MCF 10A (cell line): Measurements from ENCODE around the gene ALDH3B1. TPM values are rescaled to one million over a fixed set of nuclear protein-coding genes. Genes with fewer than 3 reads are reported as not detected.

ENCODE experiments used
- BruUV-seq: library from RNA; stranded (reverse); fragments of 400-500 nt; replicated peaks from 2 replicates; lab custom pipeline; 2021; lab: Mats Ljungman, UMichigan
- CTCF ChIA-PET: fragments of 300-600 bp; sonication (Branson Sonifier 250); formaldehyde crosslinking; extraction: SDS; loops from one replicate; lab custom pipeline; 2021; ENCODE audit warnings: antibody characterized with exemption, inconsistent platforms; lab: Yijun Ruan, JAX
- POLR2A ChIA-PET: fragments of 300-600, 350-650 bp; sonication (Branson Sonifier 250); formaldehyde crosslinking; extraction: SDS; loops from one replicate; lab custom pipeline; 2020; ENCODE audit warnings: antibody characterized with exemption, inconsistent platforms; lab: Yijun Ruan, JAX
- DNase-seq: peaks from one replicate; pipeline ENCODE4 v3.0.0-alpha.2; 2018; ENCODE audit not compliant: unreplicated experiment
- H3K27ac Mint-ChIP-seq: one replicate; pipeline ENCODE4 v1.8.0; 2022; ENCODE audit warnings: mild to moderate bottlenecking, low read depth, mixed read lengths; ENCODE audit not compliant: unreplicated experiment
- H3K27me3 Mint-ChIP-seq: one replicate; pipeline ENCODE4 v1.8.0; 2022; ENCODE audit warnings: mixed read lengths; ENCODE audit not compliant: insufficient read depth, unreplicated experiment
- H3K36me3 Mint-ChIP-seq: one replicate; pipeline ENCODE4 v1.8.0; 2022; ENCODE audit warnings: mild to moderate bottlenecking, moderate library complexity, mixed read lengths; ENCODE audit not compliant: insufficient read depth, unreplicated experiment
- H3K4me1 Mint-ChIP-seq: one replicate; pipeline ENCODE4 v1.8.0; 2022; ENCODE audit warnings: mixed read lengths; ENCODE audit not compliant: insufficient read depth, unreplicated experiment
- H3K4me3 Mint-ChIP-seq: one replicate; pipeline ENCODE4 v1.8.0; 2022; ENCODE audit warnings: mild to moderate bottlenecking, moderate library complexity, mixed read lengths; ENCODE audit not compliant: unreplicated experiment
- H3K9me3 Mint-ChIP-seq: one replicate; pipeline ENCODE4 v1.8.0; 2022; ENCODE audit warnings: mixed read lengths; ENCODE audit not compliant: unreplicated experiment
- intact Hi-C: fragments of 100-400 bp; cut with micrococcal nuclease; formaldehyde crosslinking; loops from 2 replicates; pipeline ENCODE4 v1.14.1; 2022
- total RNA-seq: library from RNA; stranded (reverse); gene quantifications from 2 replicates; pipeline ENCODE4 v1.2.3, GENCODE V29; 2022
- TF ChIP-seq, protein P1 (sequence below): fragments of 200-600 bp; IDR thresholded peaks from one replicate; pipeline ENCODE4 v1.8.0; 2022; ENCODE audit warnings: antibody characterized with exemption, mild to moderate bottlenecking; ENCODE audit not compliant: unreplicated experiment

ALDH3B1 gene
- total RNA-seq, 1 experiment from 2014 or later: 37.2 TPM

DNA sequence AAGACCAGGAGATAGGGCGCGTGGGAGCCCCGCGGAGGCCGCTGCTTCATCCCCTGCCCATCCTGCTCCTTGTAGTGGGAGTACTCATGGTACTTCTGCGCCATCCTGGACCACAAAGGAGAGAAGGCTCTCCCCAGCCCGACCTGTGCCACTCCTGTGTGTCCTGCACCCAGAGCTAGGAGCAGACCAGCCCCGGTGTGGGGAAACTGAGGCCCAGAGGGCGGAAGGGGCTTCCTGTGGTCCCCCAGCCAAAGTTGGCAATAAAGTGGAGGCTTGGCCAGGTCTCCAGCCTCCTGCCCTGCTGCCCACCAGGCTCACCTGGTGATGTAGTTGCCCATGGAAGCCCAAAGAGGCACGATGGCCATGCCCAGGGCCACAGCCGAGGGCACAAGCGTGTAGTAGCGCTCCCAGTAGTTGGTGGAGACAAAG lies 10.9 kb upstream of the ALDH3B1 start:
- intact Hi-C loops: no loop called here
- no TSS peak for BruUV-seq
- POLR2A ChIA-PET: no interaction called here
- no peaks in the 10 kb centered on the region for H3K4me1 Mint-ChIP-seq
- TF ChIP-seq, protein P1, sequence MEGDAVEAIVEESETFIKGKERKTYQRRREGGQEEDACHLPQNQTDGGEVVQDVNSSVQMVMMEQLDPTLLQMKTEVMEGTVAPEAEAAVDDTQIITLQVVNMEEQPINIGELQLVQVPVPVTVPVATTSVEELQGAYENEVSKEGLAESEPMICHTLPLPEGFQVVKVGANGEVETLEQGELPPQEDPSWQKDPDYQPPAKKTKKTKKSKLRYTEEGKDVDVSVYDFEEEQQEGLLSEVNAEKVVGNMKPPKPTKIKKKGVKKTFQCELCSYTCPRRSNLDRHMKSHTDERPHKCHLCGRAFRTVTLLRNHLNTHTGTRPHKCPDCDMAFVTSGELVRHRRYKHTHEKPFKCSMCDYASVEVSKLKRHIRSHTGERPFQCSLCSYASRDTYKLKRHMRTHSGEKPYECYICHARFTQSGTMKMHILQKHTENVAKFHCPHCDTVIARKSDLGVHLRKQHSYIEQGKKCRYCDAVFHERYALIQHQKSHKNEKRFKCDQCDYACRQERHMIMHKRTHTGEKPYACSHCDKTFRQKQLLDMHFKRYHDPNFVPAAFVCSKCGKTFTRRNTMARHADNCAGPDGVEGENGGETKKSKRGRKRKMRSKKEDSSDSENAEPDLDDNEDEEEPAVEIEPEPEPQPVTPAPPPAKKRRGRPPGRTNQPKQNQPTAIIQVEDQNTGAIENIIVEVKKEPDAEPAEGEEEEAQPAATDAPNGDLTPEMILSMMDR: no peak
- CTCF ChIA-PET: no interaction called here
- H3K27me3 Mint-ChIP-seq: no peaks in the 10 kb centered on the region
- no peak overlapping the region for H3K27ac Mint-ChIP-seq
- no peak overlapping the region for H3K4me3 Mint-ChIP-seq
- H3K9me3 Mint-ChIP-seq: no peaks in the 10 kb centered on the region
- DNase-seq: no peak
- peaks cover 9% of the 10 kb centered on the region for H3K36me3 Mint-ChIP-seq

DNA sequence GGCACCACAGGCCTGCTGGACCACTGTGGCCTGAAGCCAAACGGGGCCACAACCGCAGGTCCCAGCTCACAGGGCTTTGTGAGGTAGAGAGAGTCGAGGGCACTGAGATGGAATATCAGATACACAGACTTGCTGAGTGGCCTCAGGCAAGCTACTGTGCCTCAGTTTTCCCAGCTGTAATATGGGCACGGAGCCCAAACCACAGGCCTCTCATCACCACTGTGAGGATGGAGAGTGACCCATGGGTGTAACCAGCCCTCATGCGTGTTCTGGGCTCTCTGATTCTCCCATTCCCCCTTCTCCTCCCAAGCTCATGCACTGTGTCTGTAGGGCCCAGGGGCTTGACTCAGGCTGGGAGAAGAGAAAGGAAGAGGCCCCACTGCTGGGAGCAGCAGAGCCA lies 10.4 kb upstream of the ALDH3B1 start:
- H3K27ac Mint-ChIP-seq: no peak overlapping the region
- TF ChIP-seq, protein P1: no peak
- no peak overlapping the region for H3K4me3 Mint-ChIP-seq
- H3K4me1 Mint-ChIP-seq: no peaks in the 10 kb centered on the region
- H3K9me3 Mint-ChIP-seq: no peaks in the 10 kb centered on the region
- H3K36me3 Mint-ChIP-seq: peaks cover 9% of the 10 kb centered on the region
- ChIA-PET CTCF (interaction anchor here (1.1 kb wide), 1 partner anchor 147 kb away, joined by 3 read pairs; no protein-coding TSS in a partner anchor), POLR2A (no interaction called here)
- DNase-seq: no peak
- intact Hi-C loops: no loop called here
- BruUV-seq: no TSS peak
- H3K27me3 Mint-ChIP-seq: no peaks in the 10 kb centered on the region

DNA sequence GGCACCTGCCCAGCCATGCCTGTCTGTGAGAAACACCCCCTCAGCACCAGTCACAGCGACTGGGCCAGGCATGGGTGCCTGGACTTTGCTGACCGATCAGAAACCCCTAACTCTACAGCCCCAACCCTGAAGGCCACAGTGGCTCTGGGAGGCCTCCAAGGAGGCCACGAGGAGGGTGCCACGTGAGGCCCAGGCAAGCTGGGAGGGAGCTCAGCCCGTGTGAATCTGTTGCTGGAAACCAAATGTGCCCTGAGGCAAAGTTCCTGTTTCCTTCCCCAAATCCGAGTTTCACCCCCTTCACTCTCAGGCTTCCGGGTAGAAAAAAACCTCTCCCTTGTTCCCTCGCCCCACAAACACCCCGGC lies 7.6 kb upstream of the ALDH3B1 start:
- H3K4me3 Mint-ChIP-seq: peak overlapping the region; percentile 74
- intact Hi-C loops: no loop called here
- BruUV-seq: no TSS peak
- CTCF ChIA-PET: interaction anchor here (0.6 to 1.0 kb wide), 2 partner anchors 22 to 196 kb away, joined by 3 to 5 read pairs; no protein-coding TSS in a partner anchor
- no peak for DNase-seq
- H3K27me3 Mint-ChIP-seq: no peaks in the 10 kb centered on the region
- H3K27ac Mint-ChIP-seq: no peak overlapping the region
- POLR2A ChIA-PET: interaction anchor here (0.7 to 1.7 kb wide), 4 partner anchors 9 to 247 kb away, joined by 3 to 5 read pairs (median 4); no protein-coding TSS in a partner anchor
- no peaks in the 10 kb centered on the region for H3K36me3 Mint-ChIP-seq
- TF ChIP-seq, protein P1: no peak
- H3K4me1 Mint-ChIP-seq: no peaks in the 10 kb centered on the region
- H3K9me3 Mint-ChIP-seq: no peaks in the 10 kb centered on the region

- H3K4me3 Mint-ChIP-seq: peak overlapping the region; percentile 74
- intact Hi-C loops: no loop called here
- CTCF ChIA-PET: interaction anchor here (0.6 to 1.0 kb wide), 3 partner anchors 22 to 303 kb away, joined by 3 to 5 read pairs (median 3); no protein-coding TSS in a partner anchor
- POLR2A ChIA-PET: interaction anchor here (1.0 to 1.7 kb wide), 3 partner anchors 9 to 11 kb away, joined by 4 to 5 read pairs (median 4); no protein-coding TSS in a partner anchor
- no peaks in the 10 kb centered on the region for H3K36me3 Mint-ChIP-seq
- no peaks in the 10 kb centered on the region for H3K27me3 Mint-ChIP-seq
- no TSS peak for BruUV-seq
- no peaks in the 10 kb centered on the region for H3K9me3 Mint-ChIP-seq
- no peaks in the 10 kb centered on the region for H3K4me1 Mint-ChIP-seq
- DNase-seq: no peak
- H3K27ac Mint-ChIP-seq: no peak overlapping the region
- TF ChIP-seq, protein P1: no peak
These were observed 6.9 kb upstream of the ALDH3B1 start for GRCh38 chr11:68002938-68003845.
